Loucy (cell line): ENCODE data around the gene BANK1.
A peak's percentile ranks its signal among the peaks of the same experiment; 100 is the strongest.

Source experiments
- H2AFZ ChIP-seq: fragments of 200-600 bp; sonication (generic); 2 replicates; pipeline ENCODE4 v1.6.0; 2016; ENCODE audit warnings: antibody characterized with exemption, mild to moderate bottlenecking, low read length, moderate library complexity
- H3F3A ChIP-seq: fragments of 200-600 bp; 2 replicates; pipeline ENCODE4 v1.6.0; 2016; ENCODE audit warnings: antibody characterized with exemption, low read depth, mild to moderate bottlenecking
- H3K27me3 ChIP-seq: fragments of 200-600 bp; sonication (generic); 2 replicates; pipeline ENCODE4 v1.6.1; 2014; ENCODE audit warnings: low read length, mild to moderate bottlenecking; ENCODE audit not compliant: insufficient read depth, poor library complexity, severe bottlenecking
- H3K36me3 ChIP-seq: fragments of 200-600 bp; sonication (generic); 2 replicates; pipeline ENCODE4 v1.6.1; 2016; ENCODE audit warnings: low read length; ENCODE audit not compliant: insufficient read depth
- H3K4me1 ChIP-seq: fragments of 200-600 bp; sonication (generic); 2 replicates; pipeline ENCODE4 v1.5.1; 2014; ENCODE audit warnings: low read length, mild to moderate bottlenecking; ENCODE audit not compliant: insufficient read depth, poor library complexity, severe bottlenecking
- H3K4me2 ChIP-seq: fragments of 200-600 bp; sonication (generic); 2 replicates; pipeline ENCODE4 v1.6.0; 2014; ENCODE audit warnings: antibody characterized with exemption, low read length, low read depth, mild to moderate bottlenecking; ENCODE audit not compliant: poor library complexity, severe bottlenecking
- H3K4me3 ChIP-seq: fragments of 200-600 bp; sonication (generic); 2 replicates; pipeline ENCODE4 v1.5.1; 2014; ENCODE audit warnings: low read length, mild to moderate bottlenecking, mixed read lengths; ENCODE audit not compliant: poor library complexity, severe bottlenecking
- H3K79me2 ChIP-seq: fragments of 200-600 bp; sonication (generic); 2 replicates; pipeline ENCODE4 v1.6.1; 2014; ENCODE audit warnings: low read length; ENCODE audit not compliant: insufficient read depth
- H3K9ac ChIP-seq: fragments of 200-600 bp; sonication (generic); 2 replicates; pipeline ENCODE4 v1.6.0; 2014; ENCODE audit warnings: mild to moderate bottlenecking, low read depth, low read length, moderate library complexity; ENCODE audit not compliant: poor library complexity, severe bottlenecking
- H3K9me2 ChIP-seq: fragments of 200-600 bp; sonication (generic); replicated peaks from 2 replicates; pipeline ENCODE4 v1.6.1; 2016; ENCODE audit warnings: low read depth, low read length, mixed read lengths
- H3K9me3 ChIP-seq: fragments of 200-600 bp; sonication (generic); 2 replicates; pipeline ENCODE4 v1.6.1; 2014; ENCODE audit warnings: mild to moderate bottlenecking, antibody characterized with exemption, low read length, low read depth; ENCODE audit not compliant: insufficient read depth
- H4K20me1 ChIP-seq: fragments of 200-600 bp; sonication (generic); 2 replicates; pipeline ENCODE4 v1.6.0; 2014; ENCODE audit warnings: antibody characterized with exemption, low read length, mild to moderate bottlenecking; ENCODE audit not compliant: insufficient read depth, poor library complexity, severe bottlenecking
- CTCF ChIP-seq: fragments of 200-600 bp; sonication (generic); conservative IDR thresholded peaks from 2 replicates; pipeline ENCODE4 v1.5.1; 2014; ENCODE audit warnings: mild to moderate bottlenecking, antibody characterized with exemption, low read length
- EZH2phosphoT487 ChIP-seq: fragments of 200-600 bp; IDR thresholded peaks from 2 replicates; pipeline ENCODE4 v1.6.1; 2018; ENCODE audit warnings: antibody characterized with exemption, mild to moderate bottlenecking, moderate library complexity, borderline replicate concordance

BANK1 gene

DNA sequence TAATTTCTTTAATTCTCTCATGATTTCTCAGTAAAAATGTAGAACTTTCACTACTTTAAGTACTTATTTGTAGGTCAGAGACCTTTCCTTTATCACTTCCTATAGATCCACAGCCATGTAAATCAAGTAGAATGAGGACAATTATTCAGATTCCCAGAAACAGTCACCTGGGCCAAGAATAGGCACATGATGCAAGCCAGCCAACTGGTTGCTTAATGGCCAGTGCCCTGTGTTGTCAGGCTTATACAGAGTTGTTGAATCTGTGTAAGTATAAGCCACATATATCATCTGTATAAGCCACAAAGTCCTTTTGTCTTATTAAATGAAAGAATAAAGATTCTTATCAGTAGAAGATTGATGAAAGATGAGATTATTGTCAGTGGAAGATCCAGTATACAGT, 5.2 kb downstream of the BANK1 start:
- TF ChIP-seq CTCF (no peak), EZH2phosphoT487 (no peak)
- Histone ChIP-seq H3K27me3 (no peaks in the 10 kb centered on the region), H3K79me2 (no peaks in the 10 kb centered on the region), H3K9ac (no peak overlapping the region), H3K9me3 (no peaks in the 10 kb centered on the region), H3K4me2 (no peak overlapping the region), H3K4me1 (no peaks in the 10 kb centered on the region), H3K4me3 (no peak overlapping the region), H3K36me3 (no peaks in the 10 kb centered on the region), H4K20me1 (no peaks in the 10 kb centered on the region), H2AFZ (no peak overlapping the region), H3K9me2 (no peaks in the 10 kb centered on the region), H3F3A (no peaks in the 10 kb centered on the region)

- Histone ChIP-seq H3K27me3 (no peaks in the 10 kb centered on the region), H3K9ac (no peak overlapping the region), H3K79me2 (no peaks in the 10 kb centered on the region), H4K20me1 (no peaks in the 10 kb centered on the region), H3K36me3 (no peaks in the 10 kb centered on the region), H2AFZ (no peak overlapping the region), H3K9me3 (no peaks in the 10 kb centered on the region), H3K4me3 (no peak overlapping the region), H3K4me1 (peaks cover 7% of the 10 kb centered on the region), H3K4me2 (no peak overlapping the region), H3K9me2 (no peaks in the 10 kb centered on the region), H3F3A (no peaks in the 10 kb centered on the region)
- TF ChIP-seq CTCF (no peak), EZH2phosphoT487 (no peak)
These were observed 11.4 kb downstream of the BANK1 start for GRCh38 chr4:101801958-101802357.

DNA sequence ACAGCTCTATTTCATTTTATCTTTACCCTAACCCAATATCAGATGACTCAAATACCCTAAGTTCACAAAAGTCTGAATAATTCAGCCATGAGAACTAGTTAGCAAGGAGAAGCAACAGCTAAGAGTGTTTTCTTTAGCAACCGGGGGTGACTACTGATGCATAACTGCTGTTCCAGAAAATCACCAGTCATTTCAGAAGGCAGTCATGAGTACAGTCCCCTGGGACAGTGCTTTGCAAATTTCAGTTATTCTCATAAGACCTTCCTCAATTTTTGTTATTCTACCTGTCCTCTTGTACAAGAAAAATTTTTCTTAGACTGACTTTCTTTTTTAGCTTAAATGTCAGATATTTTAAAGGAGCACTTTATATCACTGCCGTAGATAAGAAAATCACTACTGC, 16.4 kb downstream of the BANK1 start:
- Histone ChIP-seq H4K20me1 (no peaks in the 10 kb centered on the region), H3K9me3 (no peaks in the 10 kb centered on the region), H3K36me3 (no peaks in the 10 kb centered on the region), H3K79me2 (no peaks in the 10 kb centered on the region), H3K9me2 (no peaks in the 10 kb centered on the region), H3K27me3 (no peaks in the 10 kb centered on the region), H3F3A (no peaks in the 10 kb centered on the region), H3K4me3 (peak overlapping the region; percentile 26), H3K4me1 (peaks cover 14% of the 10 kb centered on the region), H2AFZ (peak overlapping the region; percentile 83), H3K9ac (peak overlapping the region; percentile 54), H3K4me2 (peak overlapping the region; percentile 75)
- no peak for TF ChIP-seq EZH2phosphoT487
- TF ChIP-seq CTCF: 0 out of 2 replicates have a peak, but pooled peaks have one; percentile 21
